ENCODE results near the gene CAMK2A.

DNA sequence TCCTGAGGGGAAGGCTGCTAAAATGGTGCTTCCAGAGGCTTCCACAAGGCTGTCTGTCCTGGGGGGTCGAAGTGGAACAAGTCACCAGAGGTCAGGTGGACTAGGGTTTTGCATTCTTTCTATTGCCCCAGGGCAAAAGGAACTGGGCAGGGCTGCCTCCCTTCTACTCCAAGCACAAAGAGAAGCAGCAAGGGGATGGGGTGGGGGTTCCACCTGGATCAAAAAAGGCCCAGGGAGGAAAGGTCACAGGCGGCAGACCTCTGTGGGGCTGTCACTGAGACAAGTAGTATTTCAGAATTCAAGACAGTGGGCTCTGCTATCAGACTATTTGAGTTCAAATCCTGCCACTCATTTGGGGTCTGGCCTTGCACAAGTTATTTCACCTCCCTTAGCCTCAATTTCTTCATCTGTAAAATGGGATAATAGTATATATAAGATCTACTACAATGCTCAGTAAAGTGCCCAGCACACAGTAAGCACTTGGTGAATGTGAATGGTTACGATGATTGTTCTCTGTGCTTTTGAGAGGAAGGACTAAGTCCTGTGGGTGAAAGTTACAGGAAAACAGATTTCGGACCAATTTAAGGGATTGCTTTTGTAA is 15.0 kb upstream of the CAMK2A start:
- TF ChIP-seq POLR2AphosphoS5 (IDR thresholded peaks at IDR 0.05; ENCODE audit: low read depth) (no peak), EZH2 (IDR thresholded peaks at IDR 0.05; ENCODE audit: low read depth, unreplicated experiment) (no peak), EZH2phosphoT487 (IDR thresholded peaks at IDR 0.05; ENCODE audit: unreplicated experiment) (no peak), REST (IDR thresholded peaks at IDR 0.05; ENCODE audit: unreplicated experiment) (no peak), CREB1 (CRISPR knock-in tag; IDR thresholded peaks at IDR 0.05; ENCODE audit: low read depth) (no peak), JUNB (IDR thresholded peaks at IDR 0.05; ENCODE audit: unreplicated experiment) (no peak)
- TF ChIP-seq, protein P1, sequence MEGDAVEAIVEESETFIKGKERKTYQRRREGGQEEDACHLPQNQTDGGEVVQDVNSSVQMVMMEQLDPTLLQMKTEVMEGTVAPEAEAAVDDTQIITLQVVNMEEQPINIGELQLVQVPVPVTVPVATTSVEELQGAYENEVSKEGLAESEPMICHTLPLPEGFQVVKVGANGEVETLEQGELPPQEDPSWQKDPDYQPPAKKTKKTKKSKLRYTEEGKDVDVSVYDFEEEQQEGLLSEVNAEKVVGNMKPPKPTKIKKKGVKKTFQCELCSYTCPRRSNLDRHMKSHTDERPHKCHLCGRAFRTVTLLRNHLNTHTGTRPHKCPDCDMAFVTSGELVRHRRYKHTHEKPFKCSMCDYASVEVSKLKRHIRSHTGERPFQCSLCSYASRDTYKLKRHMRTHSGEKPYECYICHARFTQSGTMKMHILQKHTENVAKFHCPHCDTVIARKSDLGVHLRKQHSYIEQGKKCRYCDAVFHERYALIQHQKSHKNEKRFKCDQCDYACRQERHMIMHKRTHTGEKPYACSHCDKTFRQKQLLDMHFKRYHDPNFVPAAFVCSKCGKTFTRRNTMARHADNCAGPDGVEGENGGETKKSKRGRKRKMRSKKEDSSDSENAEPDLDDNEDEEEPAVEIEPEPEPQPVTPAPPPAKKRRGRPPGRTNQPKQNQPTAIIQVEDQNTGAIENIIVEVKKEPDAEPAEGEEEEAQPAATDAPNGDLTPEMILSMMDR (conservative IDR thresholded peaks at IDR 0.05; ENCODE audit: low read depth in 2 of 2): no peak
- TF ChIP-seq, protein P2, sequence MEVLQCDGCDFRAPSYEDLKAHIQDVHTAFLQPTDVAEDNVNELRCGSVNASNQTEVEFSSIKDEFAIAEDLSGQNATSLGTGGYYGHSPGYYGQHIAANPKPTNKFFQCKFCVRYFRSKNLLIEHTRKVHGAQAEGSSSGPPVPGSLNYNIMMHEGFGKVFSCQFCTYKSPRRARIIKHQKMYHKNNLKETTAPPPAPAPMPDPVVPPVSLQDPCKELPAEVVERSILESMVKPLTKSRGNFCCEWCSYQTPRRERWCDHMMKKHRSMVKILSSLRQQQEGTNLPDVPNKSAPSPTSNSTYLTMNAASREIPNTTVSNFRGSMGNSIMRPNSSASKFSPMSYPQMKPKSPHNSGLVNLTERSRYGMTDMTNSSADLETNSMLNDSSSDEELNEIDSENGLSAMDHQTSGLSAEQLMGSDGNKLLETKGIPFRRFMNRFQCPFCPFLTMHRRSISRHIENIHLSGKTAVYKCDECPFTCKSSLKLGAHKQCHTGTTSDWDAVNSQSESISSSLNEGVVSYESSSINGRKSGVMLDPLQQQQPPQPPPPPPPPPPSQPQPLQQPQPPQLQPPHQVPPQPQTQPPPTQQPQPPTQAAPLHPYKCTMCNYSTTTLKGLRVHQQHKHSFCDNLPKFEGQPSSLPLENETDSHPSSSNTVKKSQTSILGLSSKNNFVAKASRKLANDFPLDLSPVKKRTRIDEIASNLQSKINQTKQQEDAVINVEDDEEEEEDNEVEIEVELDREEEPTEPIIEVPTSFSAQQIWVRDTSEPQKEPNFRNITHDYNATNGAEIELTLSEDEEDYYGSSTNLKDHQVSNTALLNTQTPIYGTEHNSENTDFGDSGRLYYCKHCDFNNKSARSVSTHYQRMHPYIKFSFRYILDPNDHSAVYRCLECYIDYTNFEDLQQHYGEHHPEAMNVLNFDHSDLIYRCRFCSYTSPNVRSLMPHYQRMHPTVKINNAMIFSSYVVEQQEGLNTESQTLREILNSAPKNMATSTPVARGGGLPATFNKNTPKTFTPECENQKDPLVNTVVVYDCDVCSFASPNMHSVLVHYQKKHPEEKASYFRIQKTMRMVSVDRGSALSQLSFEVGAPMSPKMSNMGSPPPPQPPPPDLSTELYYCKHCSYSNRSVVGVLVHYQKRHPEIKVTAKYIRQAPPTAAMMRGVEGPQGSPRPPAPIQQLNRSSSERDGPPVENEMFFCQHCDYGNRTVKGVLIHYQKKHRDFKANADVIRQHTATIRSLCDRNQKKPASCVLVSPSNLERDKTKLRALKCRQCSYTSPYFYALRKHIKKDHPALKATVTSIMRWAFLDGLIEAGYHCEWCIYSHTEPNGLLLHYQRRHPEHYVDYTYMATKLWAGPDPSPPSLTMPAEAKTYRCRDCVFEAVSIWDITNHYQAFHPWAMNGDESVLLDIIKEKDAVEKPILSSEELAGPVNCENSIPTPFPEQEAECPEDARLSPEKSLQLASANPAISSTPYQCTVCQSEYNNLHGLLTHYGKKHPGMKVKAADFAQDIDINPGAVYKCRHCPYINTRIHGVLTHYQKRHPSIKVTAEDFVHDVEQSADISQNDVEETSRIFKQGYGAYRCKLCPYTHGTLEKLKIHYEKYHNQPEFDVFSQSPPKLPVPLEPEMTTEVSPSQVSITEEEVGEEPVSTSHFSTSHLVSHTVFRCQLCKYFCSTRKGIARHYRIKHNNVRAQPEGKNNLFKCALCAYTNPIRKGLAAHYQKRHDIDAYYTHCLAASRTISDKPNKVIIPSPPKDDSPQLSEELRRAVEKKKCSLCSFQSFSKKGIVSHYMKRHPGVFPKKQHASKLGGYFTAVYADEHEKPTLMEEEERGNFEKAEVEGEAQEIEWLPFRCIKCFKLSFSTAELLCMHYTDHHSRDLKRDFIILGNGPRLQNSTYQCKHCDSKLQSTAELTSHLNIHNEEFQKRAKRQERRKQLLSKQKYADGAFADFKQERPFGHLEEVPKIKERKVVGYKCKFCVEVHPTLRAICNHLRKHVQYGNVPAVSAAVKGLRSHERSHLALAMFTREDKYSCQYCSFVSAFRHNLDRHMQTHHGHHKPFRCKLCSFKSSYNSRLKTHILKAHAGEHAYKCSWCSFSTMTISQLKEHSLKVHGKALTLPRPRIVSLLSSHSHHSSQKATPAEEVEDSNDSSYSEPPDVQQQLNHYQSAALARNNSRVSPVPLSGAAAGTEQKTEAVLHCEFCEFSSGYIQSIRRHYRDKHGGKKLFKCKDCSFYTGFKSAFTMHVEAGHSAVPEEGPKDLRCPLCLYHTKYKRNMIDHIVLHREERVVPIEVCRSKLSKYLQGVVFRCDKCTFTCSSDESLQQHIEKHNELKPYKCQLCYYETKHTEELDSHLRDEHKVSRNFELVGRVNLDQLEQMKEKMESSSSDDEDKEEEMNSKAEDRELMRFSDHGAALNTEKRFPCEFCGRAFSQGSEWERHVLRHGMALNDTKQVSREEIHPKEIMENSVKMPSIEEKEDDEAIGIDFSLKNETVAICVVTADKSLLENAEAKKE (CRISPR knock-in tag; IDR thresholded peaks at IDR 0.05): no peak
